Thoracic aorta (tissue), 2 donors: ENCODE results near the gene SPR. TPM values are rescaled to one million over a fixed set of nuclear protein-coding genes. Genes with fewer than 3 reads are reported as not detected.
A peak's percentile ranks its signal among the peaks of the same experiment; 100 is the strongest.

ENCODE experiments used
- ATAC-seq: fragments of 150-250 bp; one replicate; pipeline ENCODE4 v1.8.0; 2017; ENCODE audit warnings: low read depth; ENCODE audit not compliant: insufficient number of reproducible peaks, low FRiP score
- DNase-seq: peaks from one replicate; pipeline ENCODE4 v3.0.0-alpha.2; 2020; ENCODE audit warnings: low spot score
- H3K27ac ChIP-seq, 2 donors: fragments of 200-600 bp; sonication (generic); 1 replicate in 1 of 2; 2 replicates in 1 of 2; pipeline ENCODE4 v1.5.1; 2016; ENCODE audit warnings: mild to moderate bottlenecking in 2 of 2, moderate library complexity in 2 of 2
- H3K27me3 ChIP-seq: fragments of 200-600 bp; sonication (generic); replicated peaks from 2 replicates; pipeline ENCODE4 v1.6.0; 2016; ENCODE audit warnings: mild to moderate bottlenecking; ENCODE audit not compliant: insufficient read depth
- H3K36me3 ChIP-seq: fragments of 200-600 bp; sonication (generic); one replicate; pipeline ENCODE4 v1.5.1; 2016
- H3K4me1 ChIP-seq, 2 donors: fragments of 200-600 bp; sonication (generic); 1 replicate in 1 of 2; 2 replicates in 1 of 2; pipeline versions ENCODE4 v1.5.1 to v1.6.0; 2016; ENCODE audit warnings: low read depth in 2 of 2, mild to moderate bottlenecking in 1 of 2; ENCODE audit not compliant: control insufficient read depth in 1 of 2
- H3K4me3 ChIP-seq: fragments of 200-600 bp; sonication (generic); 2 replicates; pipeline ENCODE4 v1.5.1; 2016; ENCODE audit warnings: mild to moderate bottlenecking
- H3K9me3 ChIP-seq: fragments of 200-600 bp; sonication (generic); 2 replicates; pipeline ENCODE4 v1.5.1; 2016
- CTCF ChIP-seq: fragments of 200-600 bp; sonication (generic); IDR thresholded peaks from one replicate; pipeline ENCODE4 v1.5.1; 2019; ENCODE audit warnings: antibody characterized with exemption
- total RNA-seq, 2 donors: library from RNA; depleted of rRNA; stranded (reverse); fragments of >200 nt; gene quantifications; one replicate each; pipeline versions ENCODE4 v1.1.0 to v1.2.3, GENCODE V29; 2016

The SPR gene
- total RNA-seq, 2 donors from 2014 or later: 26.1 to 42.6 TPM

GRCh38 chr2:72895759-72896281, 8.6 kb downstream of the SPR start:
- H3K4me3 ChIP-seq: peak overlapping the region; percentile 50
- no peak for DNase-seq

GRCh38 chr2:72896446-72896845, 9.2 kb downstream of the SPR start:
- H3K27me3 ChIP-seq: peaks cover 5% of the 10 kb centered on the region
- H3K4me3 ChIP-seq: no peak overlapping the region
- no peak for ATAC-seq
- no peaks in the 10 kb centered on the region for H3K9me3 ChIP-seq
- DNase-seq: no peak
- peaks cover 3 to 11% of the 10 kb centered on the region in 2 donors for H3K4me1 ChIP-seq
- H3K27ac ChIP-seq: no peak overlapping the region
- no peaks in the 10 kb centered on the region for H3K36me3 ChIP-seq
- TF ChIP-seq CTCF: no peak

More at GRCh38 chr2:72895759-72896281, 8.6 kb downstream of the SPR start:
- Histone ChIP-seq H3K4me1 (peaks cover 3 to 11% of the 10 kb centered on the region in 2 donors), H3K9me3 (no peaks in the 10 kb centered on the region), H3K27ac (no peak overlapping the region), H3K36me3 (no peaks in the 10 kb centered on the region), H3K27me3 (peaks cover 5% of the 10 kb centered on the region)
- peak; percentile 47 for ATAC-seq
- TF ChIP-seq CTCF: no peak

DNA sequence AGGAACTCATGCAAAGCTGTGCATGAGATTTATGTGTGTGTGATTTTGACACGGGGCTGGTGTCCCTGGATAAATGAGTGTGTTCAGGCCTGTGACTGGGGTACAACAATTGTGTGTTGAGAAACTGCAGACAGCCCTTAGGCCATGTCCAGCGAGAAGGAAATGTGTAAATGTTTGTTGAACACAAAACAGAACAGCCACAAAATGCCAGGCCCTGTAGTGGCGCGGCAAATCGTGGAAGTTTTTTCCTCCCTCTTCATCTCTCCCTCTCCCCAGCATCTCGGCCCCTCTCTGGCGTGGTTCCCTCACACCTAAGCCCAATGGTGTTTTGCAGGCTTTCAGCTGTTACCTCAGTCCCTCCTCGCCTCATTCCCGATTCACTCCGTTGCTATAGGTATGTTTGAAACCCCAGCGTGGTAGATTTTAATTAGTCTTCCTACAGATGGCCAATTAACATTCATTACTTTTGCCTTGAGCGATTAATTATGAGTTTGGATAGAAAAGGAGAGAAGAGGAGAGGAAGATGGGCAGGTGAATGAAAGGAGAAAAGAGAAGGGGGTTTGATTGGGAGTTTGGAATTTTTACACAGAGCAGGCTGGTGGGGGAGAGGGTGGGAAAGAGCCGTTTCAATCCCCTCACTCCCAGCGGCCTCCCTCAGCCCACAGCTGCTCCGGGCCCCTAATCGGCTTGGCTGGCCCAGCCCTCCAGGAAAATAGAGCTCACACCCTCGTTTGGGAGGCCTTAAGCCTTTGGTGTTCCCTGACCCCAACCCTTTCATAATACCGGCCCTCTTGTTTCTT, 10.8 kb downstream of the SPR start:
- TF ChIP-seq CTCF: no peak
- Histone ChIP-seq H3K27me3 (peaks cover 5% of the 10 kb centered on the region), H3K4me3 (no peak overlapping the region), H3K36me3 (no peaks in the 10 kb centered on the region), H3K27ac (no peak overlapping the region), H3K9me3 (no peaks in the 10 kb centered on the region), H3K4me1 (peaks cover 3 to 11% of the 10 kb centered on the region in 2 donors)
- no peak for DNase-seq
- no peak for ATAC-seq

DNA sequence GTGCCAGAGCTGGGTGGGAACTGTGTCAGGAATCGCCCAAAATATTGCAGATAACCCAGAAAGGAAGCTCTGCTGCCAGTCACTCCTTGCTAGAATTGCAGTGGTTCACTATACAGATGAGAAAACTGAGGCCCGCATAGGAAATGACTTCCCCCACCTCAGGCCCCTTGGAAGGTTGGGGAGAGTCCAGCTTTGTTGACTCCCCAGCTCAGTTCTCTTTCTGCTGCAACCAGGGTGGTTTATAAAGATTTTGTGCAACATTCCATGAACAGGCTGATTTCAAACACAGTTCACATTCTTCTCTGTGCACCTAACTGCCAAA, 11.3 kb downstream of the SPR start:
- DNase-seq (no peak), ATAC-seq (no peak)
- H3K27me3 ChIP-seq: peaks cover 5% of the 10 kb centered on the region
- no peaks in the 10 kb centered on the region for H3K9me3 ChIP-seq
- peaks cover 3 to 11% of the 10 kb centered on the region in 2 donors for H3K4me1 ChIP-seq
- H3K27ac ChIP-seq: no peak overlapping the region
- H3K36me3 ChIP-seq: no peaks in the 10 kb centered on the region
- no peak for TF ChIP-seq CTCF
- no peak overlapping the region for H3K4me3 ChIP-seq

GRCh38 chr2:72900191-72900825, 13.1 kb downstream of the SPR start:
- no peak for DNase-seq
- H3K27ac ChIP-seq: no peak overlapping the region
- no peaks in the 10 kb centered on the region for H3K9me3 ChIP-seq
- no peak overlapping the region for H3K4me3 ChIP-seq
- TF ChIP-seq CTCF: no peak
- ATAC-seq: no peak
- H3K4me1 ChIP-seq: peaks cover 3 to 9% of the 10 kb centered on the region in 2 donors
- H3K36me3 ChIP-seq: no peaks in the 10 kb centered on the region
- H3K27me3 ChIP-seq: peaks cover 5% of the 10 kb centered on the region
